GM21423 (cell line): Measurements from ENCODE around the gene SEC14L5.

ENCODE experiments used
- ATAC-seq: cut with Tn5 transposase; IDR thresholded peaks from one replicate; pipeline ENCODE4 v1.9.1; 2021; ENCODE audit warnings: mild to moderate bottlenecking, moderate library complexity; ENCODE audit not compliant: unreplicated experiment

Gene SEC14L5

GRCh38 chr16:5062790-5063765 lies 104.9 kb downstream of the SEC14L5 start:
- ATAC-seq = no peak

- ATAC-seq = no peak
Observed at GRCh38 chr16:5064915-5065314, 106.8 kb downstream of the SEC14L5 start.

- no peak for ATAC-seq
Observed at GRCh38 chr16:5065326-5065725, 107.2 kb downstream of the SEC14L5 start.

GRCh38 chr16:5065813-5066212 lies 107.7 kb downstream of the SEC14L5 start, which contains the start of gene C16orf89:
Gene C16orf89, minus strand, starts transcription at chr16:5065956. Its CDS starts 48 bp downstream, at chr16:5065908.
- ATAC-seq = no peak

- no peak for ATAC-seq
Observed at GRCh38 chr16:5066511-5066910, 108.4 kb downstream of the SEC14L5 start.
